Posterior cingulate gyrus (tissue), 11 donors: Measurements from ENCODE around the gene WSCD2.
A peak's percentile ranks its signal among the peaks of the same experiment; 100 is the strongest.

Experiments
- DNase-seq, 10 donors: peaks; one replicate each; pipeline versions ENCODE4 v3.0.0 to v3.0.0-alpha.2; 2020 to 2021; ENCODE audit warnings: mixed read lengths in 3 of 10
- intact Hi-C: fragments of 100-400 bp; cut with DNase I; formaldehyde crosslinking; loops from one replicate; pipeline ENCODE4 v1.15.1; 2023

Gene WSCD2

DNA sequence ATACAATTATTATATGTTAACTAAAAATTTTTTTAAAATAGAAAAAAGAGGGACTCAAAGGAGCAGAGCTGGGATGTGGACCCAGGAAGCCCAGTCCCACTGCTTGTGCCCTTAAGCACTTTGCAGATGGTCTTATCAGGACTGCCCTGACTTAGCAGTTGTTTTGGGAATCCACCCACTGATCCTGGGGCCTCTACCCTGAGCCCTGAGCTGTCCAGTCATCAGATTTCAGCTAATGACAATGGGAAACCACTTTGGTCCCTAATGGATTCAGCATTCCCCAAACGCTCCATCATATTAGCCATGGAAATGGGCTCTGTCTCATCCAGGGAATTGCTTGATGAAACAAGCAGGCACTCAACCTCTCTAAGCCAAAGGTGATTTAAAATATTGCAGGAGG is 22.5 kb upstream of the WSCD2 start:
- intact Hi-C loops = no loop called here
- DNase-seq = no peak

GRCh38 chr12:108107293-108107692 is 21.8 kb upstream of the WSCD2 start:
- intact Hi-C loops = no loop called here
- no peak for DNase-seq

GRCh38 chr12:108109504-108109903 is 19.6 kb upstream of the WSCD2 start:
- intact Hi-C loops = no loop called here
- no peak for DNase-seq

GRCh38 chr12:108109954-108110353 is 19.1 kb upstream of the WSCD2 start:
- intact Hi-C loops = no loop called here
- no peak for DNase-seq

DNA sequence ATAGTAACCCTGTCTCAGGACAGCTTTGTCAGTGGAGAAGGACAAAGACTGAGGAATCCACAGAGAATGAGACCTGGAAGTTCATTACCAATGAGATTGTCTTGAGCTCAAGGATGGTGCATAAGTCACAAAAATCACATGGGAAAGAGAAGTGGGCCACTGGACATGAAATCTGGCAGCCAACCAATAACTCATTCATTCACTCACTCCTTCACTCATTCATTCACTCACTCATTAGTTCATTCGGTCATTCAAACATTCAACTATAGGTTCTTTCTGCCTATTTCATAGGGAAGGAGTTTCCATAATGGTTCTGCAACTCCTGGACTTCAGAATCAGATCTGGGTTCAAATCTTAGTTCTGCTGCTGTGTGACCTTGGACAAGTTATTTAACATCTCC is 18.2 kb upstream of the WSCD2 start:
- intact Hi-C loops = no loop called here
- DNase-seq = no peak

- intact Hi-C loops = no loop called here
- DNase-seq = no peak
Observed at GRCh38 chr12:108112832-108113556, 16.1 kb upstream of the WSCD2 start.

- no peak for DNase-seq
- intact Hi-C loops = no loop called here
Observed at GRCh38 chr12:108115123-108116121, 13.7 kb upstream of the WSCD2 start.

DNA sequence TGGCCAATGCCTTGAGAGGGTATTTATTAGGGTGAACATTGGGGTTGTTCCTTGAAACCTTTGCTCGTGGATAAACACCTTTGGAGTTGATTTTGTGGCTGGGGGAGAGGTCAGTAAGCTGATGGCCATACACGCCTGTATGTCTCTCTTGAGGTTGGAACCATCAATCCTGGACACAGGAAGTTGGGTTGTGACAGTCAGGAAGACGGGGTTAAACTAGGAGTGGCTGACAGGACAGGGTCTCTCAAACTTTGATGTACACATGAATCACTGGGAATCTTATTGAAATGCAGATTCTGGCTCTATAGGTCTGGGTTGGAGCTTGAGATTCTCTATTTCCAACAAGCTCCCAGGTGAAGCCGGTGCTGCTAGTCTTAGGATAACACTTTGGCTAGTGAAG is 12.8 kb upstream of the WSCD2 start:
- intact Hi-C loops = no loop called here
- no peak for DNase-seq

DNA sequence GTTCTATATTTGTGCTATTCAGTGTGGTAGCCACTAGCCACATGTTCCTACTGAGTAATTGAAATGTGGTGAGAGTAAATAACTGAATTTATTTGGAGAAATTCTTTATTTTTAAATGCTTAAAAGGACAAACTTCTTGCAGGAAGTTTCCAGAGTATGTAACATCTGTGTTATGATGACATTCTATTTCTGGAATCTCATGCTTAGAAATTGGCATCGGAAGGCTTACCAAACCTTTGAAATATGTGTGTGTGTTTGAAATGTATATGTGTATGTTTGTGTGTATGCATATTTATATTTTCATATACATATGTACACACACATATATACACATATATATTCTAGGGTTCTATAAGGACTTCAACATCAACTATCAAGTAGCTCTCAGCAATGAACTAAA is 12.4 kb upstream of the WSCD2 start:
- intact Hi-C loops = no loop called here
- DNase-seq = no peak

GRCh38 chr12:108117163-108117849 is 11.8 kb upstream of the WSCD2 start:
- no peak for DNase-seq
- intact Hi-C loops = no loop called here

DNA sequence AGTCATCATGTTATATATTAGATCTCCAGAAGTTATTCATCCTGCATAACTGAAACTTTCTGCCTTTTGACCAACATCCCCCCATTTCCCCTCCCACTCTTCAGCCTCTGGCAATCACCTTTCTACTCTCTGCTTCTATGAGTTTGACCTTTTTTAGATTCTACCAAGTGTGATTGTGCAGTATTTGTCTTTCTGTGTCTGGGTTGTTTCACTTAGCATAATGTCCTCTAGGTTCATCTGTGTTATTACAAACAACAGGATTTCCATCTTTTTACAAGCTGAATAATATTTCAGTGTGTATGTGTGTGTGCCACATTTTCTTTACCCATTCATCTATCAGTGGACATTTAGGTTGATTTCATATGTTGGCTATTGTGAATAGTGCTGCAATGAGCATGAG is 11.2 kb upstream of the WSCD2 start:
- no peak for DNase-seq
- intact Hi-C loops = no loop called here

DNA sequence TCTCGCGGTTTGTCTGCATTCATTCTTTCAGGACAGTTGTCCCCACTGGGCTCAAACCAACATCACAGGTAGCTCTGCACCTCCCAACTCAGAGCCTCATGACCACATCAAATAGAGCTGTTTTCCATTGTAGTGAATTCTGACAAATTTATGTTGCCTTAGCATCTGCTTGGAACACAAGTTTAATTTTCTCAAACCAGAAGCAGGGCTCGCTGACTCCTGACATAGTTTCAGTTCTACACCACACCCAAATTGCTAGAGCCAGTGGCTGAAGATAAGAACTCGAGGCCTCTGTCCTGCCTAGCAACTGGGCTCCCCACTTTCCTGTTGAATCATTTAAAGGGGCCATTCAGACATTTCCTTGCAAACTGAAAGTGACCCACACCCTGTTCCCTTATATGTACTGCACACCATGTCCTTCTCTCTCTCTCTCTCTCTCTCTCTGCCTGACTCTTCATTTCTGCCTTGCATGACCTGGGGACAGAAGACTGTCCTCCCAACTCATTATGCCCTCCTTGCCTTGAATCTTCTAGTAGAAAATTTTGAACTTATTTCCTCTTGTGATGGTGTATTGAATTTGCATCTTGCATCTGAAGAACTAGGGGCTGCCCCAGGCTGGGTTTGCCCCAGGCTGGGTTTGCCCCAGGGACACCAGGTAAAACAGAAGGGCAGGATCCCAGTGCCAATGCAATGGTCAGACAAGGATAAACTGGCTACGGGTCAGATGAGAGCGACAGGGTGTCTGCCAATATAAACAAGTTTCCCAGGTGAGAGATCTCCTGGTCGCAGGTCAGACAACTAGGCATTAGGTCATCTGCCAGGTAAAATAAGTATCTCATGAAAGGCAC is 9.7 kb upstream of the WSCD2 start:
- intact Hi-C loops = no loop called here
- DNase-seq = no peak

GRCh38 chr12:108119974-108120862 is 8.9 kb upstream of the WSCD2 start:
- intact Hi-C loops = no loop called here
- DNase-seq = no peak

DNA sequence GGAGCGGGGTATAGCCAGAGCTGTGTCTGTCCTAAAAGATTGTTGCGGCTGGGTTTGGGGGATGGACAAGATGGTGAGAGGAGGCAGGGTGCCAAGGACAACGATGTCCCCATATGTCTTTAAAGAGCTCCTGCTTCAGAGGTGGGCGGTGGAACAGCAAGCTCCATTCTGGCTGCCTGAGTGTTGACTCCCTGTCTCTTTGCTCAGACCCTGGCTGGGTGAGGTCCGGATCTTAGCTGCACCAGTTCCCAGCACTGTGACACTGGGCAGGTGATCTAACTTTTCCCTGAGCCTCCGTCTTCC is 8.3 kb upstream of the WSCD2 start:
- intact Hi-C loops = no loop called here
- DNase-seq = peak in 7 of 10 donors; percentile 13 to 87 (median 38)

- peak in 2 of 10 donors; percentile 3 to 54 for DNase-seq
- intact Hi-C loops = no loop called here
Observed at GRCh38 chr12:108121320-108121719, 7.8 kb upstream of the WSCD2 start.

- intact Hi-C loops = no loop called here
Observed at GRCh38 chr12:108121728-108122471, 7.2 kb upstream of the WSCD2 start.

GRCh38 chr12:108122644-108123043 is 6.4 kb upstream of the WSCD2 start:
- DNase-seq = no peak
- intact Hi-C loops = no loop called here

More at GRCh38 chr12:108121728-108122471, 7.2 kb upstream of the WSCD2 start:
- DNase-seq = no peak

GRCh38 chr12:108123402-108123801 is 5.7 kb upstream of the WSCD2 start:
- DNase-seq = no peak
- intact Hi-C loops = no loop called here

DNA sequence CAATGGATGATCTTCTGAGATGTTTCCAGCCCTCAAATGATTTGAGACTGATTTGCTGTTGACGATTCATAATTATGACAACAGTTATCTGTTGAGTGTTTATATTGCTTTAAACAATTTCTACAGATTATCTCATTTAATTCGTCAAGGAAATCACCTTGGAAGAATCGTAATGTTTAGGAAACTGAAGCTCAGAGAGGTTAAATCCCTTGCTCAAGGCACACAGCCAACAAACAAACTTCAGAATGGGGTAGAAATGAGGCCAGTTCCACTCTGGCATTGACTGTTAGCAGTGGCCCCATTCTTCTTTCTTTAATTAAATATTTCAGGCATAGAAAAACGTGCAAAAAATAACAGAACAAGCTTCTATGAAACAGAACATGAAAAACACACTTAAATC is 4.0 kb upstream of the WSCD2 start:
- no peak for DNase-seq
- intact Hi-C loops = no loop called here
